Peyer's patch (tissue), 4 donors: ENCODE measurements around the gene SOX3. TPM values are rescaled to one million over a fixed set of nuclear protein-coding genes. Genes with fewer than 3 reads are reported as not detected.

ENCODE experiments used
- DNase-seq, 3 donors: peaks; one replicate each; pipeline ENCODE4 v3.0.0-alpha.2; 2017 to 2019
- H3K27ac ChIP-seq, 4 donors: fragments of 200-600 bp; sonication (generic); one replicate each; pipeline ENCODE4 v1.5.1; 2016 to 2019
- H3K27me3 ChIP-seq, 2 donors: fragments of 200-600 bp; sonication (generic); one replicate each; pipeline ENCODE4 v1.5.1; 2019
- H3K36me3 ChIP-seq, 3 donors: fragments of 200-600 bp; sonication (generic); one replicate each; pipeline ENCODE4 v1.5.1; 2016 to 2019
- H3K4me1 ChIP-seq, 4 donors: fragments of 200-600 bp; sonication (generic); one replicate each; pipeline ENCODE4 v1.5.1; 2016 to 2019
- H3K4me3 ChIP-seq, 4 donors: fragments of 200-600 bp; sonication (generic); 1 replicate in 3 of 4; 2 replicates in 1 of 4; pipeline ENCODE4 v1.5.1; 2016 to 2019; ENCODE audit warnings: mild to moderate bottlenecking in 1 of 4
- H3K9me3 ChIP-seq, 4 donors: fragments of 200-600 bp; sonication (generic); one replicate each; pipeline ENCODE4 v1.5.1; 2016 to 2019; ENCODE audit warnings: mild to moderate bottlenecking in 1 of 4
- POLR2A ChIP-seq, 2 donors: fragments of 450-650 bp; IDR thresholded peaks; one replicate each; pipeline ENCODE4 v1.5.1; 2017; ENCODE audit warnings: antibody characterized with exemption in 2 of 2, mild to moderate bottlenecking in 2 of 2, moderate library complexity in 2 of 2
- total RNA-seq, 4 donors: library from RNA; depleted of rRNA; stranded (reverse); fragments of >200 nt; gene quantifications; one replicate each; pipeline ENCODE4 v1.1.0, GENCODE V29; 2016
- TF ChIP-seq, protein P1 (sequence below), 6 experiments: fragments of 450-650 bp in 4 of 6; fragments of 200-600 bp in 2 of 6; sonication (generic) in 1 of 6; IDR thresholded peaks; one replicate each; pipeline ENCODE4 v1.5.1; 2017 to 2019; ENCODE audit warnings: antibody characterized with exemption in 6 of 6, mild to moderate bottlenecking in 3 of 6, moderate library complexity in 1 of 6

SOX3 gene
- total RNA-seq, 4 donors from 2014 or later = not detected

DNA sequence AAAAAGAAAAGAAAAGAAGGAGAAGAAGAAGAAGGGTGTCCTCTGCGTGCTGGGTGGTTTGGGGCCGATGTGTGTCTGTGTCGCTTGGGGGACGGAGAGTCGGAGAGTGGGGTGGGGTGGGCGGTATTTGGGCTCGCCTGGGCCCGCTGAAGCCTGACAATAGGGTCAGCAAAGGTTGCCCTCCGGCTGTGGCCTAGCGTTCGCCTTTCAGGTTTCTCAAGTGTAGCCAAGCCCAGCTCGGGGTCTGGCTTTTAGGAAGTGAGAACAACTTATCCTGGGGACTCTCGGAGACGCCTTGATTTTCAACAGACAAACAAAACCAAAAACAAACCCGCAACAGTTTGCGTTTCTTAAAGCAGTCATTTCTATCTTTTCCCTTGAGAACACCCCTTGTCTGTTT is 4.1 kb upstream of the SOX3 start:
- Histone ChIP-seq H3K36me3 (no peaks in the 10 kb centered on the region), H3K27ac (no peak overlapping the region), H3K4me1 (no peaks in the 10 kb centered on the region), H3K9me3 (no peaks in the 10 kb centered on the region), H3K4me3 (no peak overlapping the region), H3K27me3 (no peaks in the 10 kb centered on the region)
- TF ChIP-seq, protein P1, sequence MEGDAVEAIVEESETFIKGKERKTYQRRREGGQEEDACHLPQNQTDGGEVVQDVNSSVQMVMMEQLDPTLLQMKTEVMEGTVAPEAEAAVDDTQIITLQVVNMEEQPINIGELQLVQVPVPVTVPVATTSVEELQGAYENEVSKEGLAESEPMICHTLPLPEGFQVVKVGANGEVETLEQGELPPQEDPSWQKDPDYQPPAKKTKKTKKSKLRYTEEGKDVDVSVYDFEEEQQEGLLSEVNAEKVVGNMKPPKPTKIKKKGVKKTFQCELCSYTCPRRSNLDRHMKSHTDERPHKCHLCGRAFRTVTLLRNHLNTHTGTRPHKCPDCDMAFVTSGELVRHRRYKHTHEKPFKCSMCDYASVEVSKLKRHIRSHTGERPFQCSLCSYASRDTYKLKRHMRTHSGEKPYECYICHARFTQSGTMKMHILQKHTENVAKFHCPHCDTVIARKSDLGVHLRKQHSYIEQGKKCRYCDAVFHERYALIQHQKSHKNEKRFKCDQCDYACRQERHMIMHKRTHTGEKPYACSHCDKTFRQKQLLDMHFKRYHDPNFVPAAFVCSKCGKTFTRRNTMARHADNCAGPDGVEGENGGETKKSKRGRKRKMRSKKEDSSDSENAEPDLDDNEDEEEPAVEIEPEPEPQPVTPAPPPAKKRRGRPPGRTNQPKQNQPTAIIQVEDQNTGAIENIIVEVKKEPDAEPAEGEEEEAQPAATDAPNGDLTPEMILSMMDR (IDR thresholded peaks at IDR 0.05) = no peak
- no peak for TF ChIP-seq POLR2A (IDR thresholded peaks at IDR 0.05)
- no peak for DNase-seq

DNA sequence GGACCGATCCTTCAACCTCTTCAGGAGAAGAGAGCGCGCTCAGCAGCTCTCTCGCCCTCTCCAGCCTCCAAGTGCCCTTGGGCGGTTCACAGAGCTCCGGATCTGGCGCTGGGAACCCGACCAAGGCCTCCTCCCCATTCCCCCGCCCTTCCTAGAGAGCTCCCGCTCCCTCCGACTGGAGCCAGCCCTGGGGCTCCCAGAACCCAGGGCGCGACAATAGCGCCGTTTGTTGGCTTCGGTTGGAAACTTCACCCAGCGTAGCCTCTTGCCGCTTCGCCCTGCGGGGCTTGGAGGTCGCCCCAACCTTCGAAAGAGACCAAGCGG is 3.1 kb upstream of the SOX3 start:
- TF ChIP-seq POLR2A (IDR thresholded peaks at IDR 0.05) = no peak
- TF ChIP-seq, protein P1 (IDR thresholded peaks at IDR 0.05) = no peak
- H3K27ac ChIP-seq = no peak overlapping the region
- DNase-seq = no peak
- no peaks in the 10 kb centered on the region for H3K4me1 ChIP-seq
- no peaks in the 10 kb centered on the region for H3K36me3 ChIP-seq
- H3K4me3 ChIP-seq = no peak overlapping the region
- no peaks in the 10 kb centered on the region for H3K27me3 ChIP-seq
- no peaks in the 10 kb centered on the region for H3K9me3 ChIP-seq

DNA sequence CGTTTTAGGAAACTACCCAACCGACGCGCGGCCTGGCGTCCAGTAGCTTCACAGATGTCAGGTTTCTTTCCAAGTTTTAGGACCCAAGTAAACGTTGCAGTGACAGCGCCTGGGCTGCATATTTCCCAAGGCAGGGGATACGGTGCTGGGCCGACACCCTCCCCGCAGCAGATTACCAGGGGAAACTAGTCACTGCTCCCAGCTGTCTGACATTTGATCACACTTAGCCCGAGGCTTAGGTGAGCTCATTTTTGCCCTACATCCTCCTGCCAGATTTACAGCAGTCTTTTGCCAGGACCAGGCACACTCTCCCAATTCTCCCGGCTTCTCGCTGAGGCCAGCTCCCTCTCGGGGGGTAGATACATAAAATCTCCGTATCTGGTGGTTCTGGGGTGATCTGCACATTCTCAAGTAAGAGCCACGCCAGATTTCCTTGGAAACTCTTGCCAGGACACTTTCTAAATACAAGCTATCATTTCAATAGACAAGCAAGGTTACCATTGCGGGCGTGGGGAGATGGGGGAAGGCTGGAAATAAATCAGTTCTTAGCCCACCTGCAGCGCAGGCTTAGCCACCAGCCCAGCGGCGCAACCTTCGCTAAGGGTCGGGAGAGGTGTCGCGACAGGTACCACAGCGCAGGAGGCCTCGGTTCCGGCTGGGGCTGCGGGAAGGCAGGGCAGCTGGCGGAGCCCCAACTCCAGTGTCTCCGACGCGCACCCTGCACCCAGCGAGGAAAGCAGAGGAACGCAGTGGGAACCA is 2.5 kb upstream of the SOX3 start:
- H3K27ac ChIP-seq = no peak overlapping the region
- H3K27me3 ChIP-seq = no peaks in the 10 kb centered on the region
- H3K4me3 ChIP-seq = no peak overlapping the region
- H3K9me3 ChIP-seq = no peaks in the 10 kb centered on the region
- TF ChIP-seq, protein P1 (IDR thresholded peaks at IDR 0.05) = no peak
- no peaks in the 10 kb centered on the region for H3K4me1 ChIP-seq
- DNase-seq = no peak
- H3K36me3 ChIP-seq = no peaks in the 10 kb centered on the region

DNA sequence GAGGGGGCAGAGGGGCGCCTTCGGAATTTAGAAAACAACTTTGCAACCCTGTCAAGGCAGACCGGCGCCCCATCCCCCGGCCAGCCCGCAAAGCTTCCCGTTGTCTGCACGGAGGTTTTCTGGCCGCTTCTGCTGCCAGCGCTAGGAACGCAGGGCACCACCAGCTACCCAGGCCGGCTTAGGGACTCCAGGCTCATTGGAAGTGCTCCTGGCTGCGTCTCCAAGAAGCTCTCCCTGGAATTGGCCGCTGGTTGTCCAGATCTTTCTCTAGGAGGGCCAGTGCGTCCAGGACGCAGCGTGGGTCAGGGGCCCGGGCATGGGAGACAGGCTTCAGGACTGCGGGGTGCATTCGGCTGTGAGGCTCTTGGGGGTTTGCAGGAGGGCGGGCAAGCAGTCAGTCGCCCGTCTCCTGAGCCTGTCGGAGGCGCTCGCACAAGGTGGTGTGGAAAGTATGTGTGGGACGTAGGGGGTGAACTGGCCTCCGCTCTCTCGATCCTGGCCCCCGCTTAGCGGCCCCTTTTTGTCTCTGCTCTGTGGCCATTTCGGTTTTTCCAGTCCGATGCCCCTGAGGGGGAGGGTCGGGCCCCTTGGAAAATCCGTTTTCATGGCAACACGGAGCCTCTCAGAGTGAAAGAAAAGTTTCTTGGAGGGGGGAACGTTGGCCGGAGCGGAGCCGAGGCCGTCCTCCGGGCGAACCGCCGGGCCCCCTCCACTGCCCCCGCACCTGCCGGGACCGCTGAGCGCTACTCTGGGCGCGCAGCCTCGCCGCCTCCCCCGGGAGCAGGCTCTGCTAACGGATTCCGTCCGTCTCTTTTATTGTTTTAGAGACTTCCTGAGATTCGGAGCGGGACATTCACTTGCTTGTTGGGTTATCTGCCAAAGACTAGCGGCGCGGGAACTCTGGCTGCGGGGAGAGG is 810 bp upstream of the SOX3 start:
- H3K4me3 ChIP-seq = no peak overlapping the region
- no peak overlapping the region for H3K27ac ChIP-seq
- H3K27me3 ChIP-seq = no peaks in the 10 kb centered on the region
- TF ChIP-seq, protein P1 (IDR thresholded peaks at IDR 0.05) = no peak
- TF ChIP-seq POLR2A (IDR thresholded peaks at IDR 0.05) = no peak
- H3K4me1 ChIP-seq = no peaks in the 10 kb centered on the region
- DNase-seq = no peak
- no peaks in the 10 kb centered on the region for H3K36me3 ChIP-seq
- no peaks in the 10 kb centered on the region for H3K9me3 ChIP-seq

DNA sequence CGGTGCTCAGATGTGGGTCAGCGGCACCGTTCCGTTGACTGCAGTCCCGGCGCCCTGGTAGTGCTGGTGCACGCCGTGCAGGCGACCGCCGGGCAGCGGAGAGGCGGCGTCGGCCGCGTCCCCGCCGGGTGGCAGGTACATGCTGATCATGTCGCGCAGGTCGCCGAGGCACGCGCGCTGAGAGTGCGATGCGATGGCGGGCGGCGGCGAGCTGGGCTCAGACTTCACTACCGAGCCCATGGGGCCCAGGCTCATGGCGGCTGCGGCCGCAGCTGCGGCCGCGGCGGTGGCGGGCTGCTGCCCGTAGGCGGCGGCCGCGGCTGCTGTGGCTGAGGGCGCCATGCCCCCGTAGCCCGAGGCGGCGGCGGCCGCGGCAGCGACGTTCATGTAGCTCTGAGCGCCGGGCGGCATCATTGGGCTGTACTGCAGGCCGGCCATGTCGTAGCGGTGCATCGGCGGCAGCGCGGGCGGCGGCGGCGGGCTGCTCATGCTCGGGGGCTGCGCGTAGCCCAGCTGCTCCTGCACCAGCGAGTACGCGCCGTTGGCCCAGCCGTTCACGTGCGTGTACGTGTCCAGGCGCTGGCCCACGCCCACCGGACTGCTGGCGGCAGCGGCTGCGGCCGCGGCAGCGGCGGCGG is 1.0 kb downstream of the SOX3 start:
- Histone ChIP-seq H3K27me3 (no peaks in the 10 kb centered on the region), H3K9me3 (no peaks in the 10 kb centered on the region), H3K36me3 (no peaks in the 10 kb centered on the region), H3K27ac (no peak overlapping the region), H3K4me3 (peak overlapping the region in 3 of 4 donors; percentile 9 to 39 (median 29)), H3K4me1 (no peaks in the 10 kb centered on the region)
- TF ChIP-seq, protein P1 (IDR thresholded peaks at IDR 0.05) = no peak
- TF ChIP-seq POLR2A (IDR thresholded peaks at IDR 0.05) = no peak
- no peak for DNase-seq
